ENCODE measurements around the gene MOGAT3.
A peak's percentile ranks its signal among the peaks of the same experiment; 100 is the strongest.

Gene MOGAT3

GRCh38 chr7:101154693-101155102 is 46.1 kb downstream of the MOGAT3 start:
- H3K4me3 ChIP-seq (ENCODE audit: low read depth, low read length) = peak overlapping the region; percentile 88
- TF ChIP-seq CTCF (IDR thresholded peaks at IDR 0.05; ENCODE audit: low read depth, low read length) = no peak

- H3K4me3 ChIP-seq (ENCODE audit: low read depth, low read length) = peak within 1 kb of the TSS; percentile 88
- TF ChIP-seq CTCF (IDR thresholded peaks at IDR 0.05; ENCODE audit: low read depth, low read length) = no peak
Observed at GRCh38 chr7:101153969-101154692, 46.7 kb downstream of the MOGAT3 start, which contains the start of gene AP1S1. Gene AP1S1, plus strand, starts transcription at chr7:101154476. Its CDS starts 39 bp downstream, at chr7:101154515.

- H3K4me3 ChIP-seq (ENCODE audit: low read depth, low read length) = no peak overlapping the region
- no peak for TF ChIP-seq CTCF (IDR thresholded peaks at IDR 0.05; ENCODE audit: low read depth, low read length)
Observed at GRCh38 chr7:101151908-101152651, 48.8 kb downstream of the MOGAT3 start.
